B cell (primary cell): ENCODE measurements around the gene AGPAT3. TPM values are rescaled to one million over a fixed set of nuclear protein-coding genes. Genes with fewer than 3 reads are reported as not detected.

Experiments used
- ATAC-seq: fragments of 200-7000 bp; cut with Tn5 transposase; one replicate; pipeline ENCODE4 v1.10.0; 2021; ENCODE audit warnings: low read depth, mild to moderate bottlenecking, moderate number of reproducible peaks, moderate library complexity
- CTCF ChIA-PET: fragments of 350-600 bp; sonication (Branson Sonifier 250); formaldehyde crosslinking; loops from one replicate; lab custom pipeline; 2021; ENCODE audit warnings: antibody characterized with exemption, inconsistent platforms; lab: Charles Lee
- POLR2A ChIA-PET: fragments of 350-600 bp; sonication (Branson Sonifier 250); formaldehyde crosslinking; loops from one replicate; lab custom pipeline; 2021; ENCODE audit warnings: antibody characterized with exemption; lab: Charles Lee
- DNase-seq: peaks from one replicate; pipeline ENCODE4 v3.0.0; 2013
- H2AFZ ChIP-seq: 2 replicates; pipeline ENCODE4 v1.6.1; 2012; ENCODE audit warnings: mild to moderate bottlenecking, low read depth, low read length; ENCODE audit not compliant: insufficient read depth, poor library complexity, severe bottlenecking
- H3K27ac ChIP-seq, 2 donors: 1 replicate in 1 of 2; 2 replicates in 1 of 2; pipeline ENCODE4 v1.5.1; 2012 to 2013; ENCODE audit warnings: low read length in 2 of 2, mild to moderate bottlenecking in 2 of 2, moderate library complexity in 1 of 2
- H3K27me3 ChIP-seq, 4 experiments: fragments of 200-600 bp in 1 of 4; sonication (generic) in 1 of 4; replicated peaks in 1 of 4; 1 replicate in 2 of 4; 2 replicates in 2 of 4; pipeline versions ENCODE4 v1.6.1 to v1.7.0; 2013 to 2016; ENCODE audit warnings: low read length in 3 of 4, mild to moderate bottlenecking in 2 of 4, mixed read lengths in 1 of 4, moderate library complexity in 1 of 4; ENCODE audit not compliant: insufficient read depth in 4 of 4, control insufficient read depth in 3 of 4; ENCODE audit errors: control extremely low read depth in 1 of 4
- H3K36me3 ChIP-seq, 2 experiments: replicated peaks in 1 of 2; 1 replicate in 1 of 2; 2 replicates in 1 of 2; pipeline versions ENCODE4 v1.6.1 to v1.7.1; 2013; ENCODE audit warnings: low read length in 1 of 2; ENCODE audit not compliant: insufficient read depth in 2 of 2, control insufficient read depth in 1 of 2; ENCODE audit errors: control extremely low read depth in 1 of 2, extremely low read depth in 1 of 2
- H3K4me1 ChIP-seq, 2 donors: fragments of 200-600 bp in 1 of 2; sonication (generic) in 1 of 2; 1 replicate in 1 of 2; 2 replicates in 1 of 2; pipeline versions ENCODE4 v1.5.1 to v1.6.1; 2013 to 2017; ENCODE audit warnings: low read length in 2 of 2; ENCODE audit not compliant: control insufficient read depth in 2 of 2, insufficient read depth in 2 of 2
- H3K4me2 ChIP-seq: replicated peaks from 2 replicates; pipeline ENCODE3; 2012; ENCODE audit warnings: mild to moderate bottlenecking, low read depth, low read length; ENCODE audit not compliant: poor library complexity, severe bottlenecking
- H3K4me3 ChIP-seq, 5 experiments: fragments of 200-600 bp in 1 of 5; sonication (generic) in 1 of 5; 1 replicate in 3 of 5; 2 replicates in 2 of 5; pipeline versions ENCODE4 v1.5.1 to v1.7.0; 2011 to 2016; ENCODE audit warnings: low read length in 4 of 5, mild to moderate bottlenecking in 4 of 5, low read depth in 2 of 5, control low read depth in 1 of 5, moderate library complexity in 1 of 5; ENCODE audit not compliant: insufficient read depth in 1 of 5; ENCODE audit errors: control extremely low read depth in 1 of 5, extremely low read depth in 1 of 5
- H3K79me2 ChIP-seq: fragments of 200-600 bp; sonication (generic); one replicate; pipeline ENCODE4 v1.6.0; 2016; ENCODE audit warnings: low read length; ENCODE audit not compliant: control insufficient read depth, insufficient read depth
- H3K9ac ChIP-seq: fragments of 200-600 bp; sonication (generic); 2 replicates; pipeline ENCODE4 v1.6.1; 2017; ENCODE audit warnings: mild to moderate bottlenecking, low read length, moderate library complexity
- H3K9me3 ChIP-seq, 3 donors: one replicate each; pipeline versions ENCODE4 v1.6.1 to v1.7.1; 2013; ENCODE audit warnings: low read length in 2 of 3; ENCODE audit not compliant: control insufficient read depth in 2 of 3, insufficient read depth in 1 of 3; ENCODE audit errors: control extremely low read depth in 1 of 3
- H4K20me1 ChIP-seq: 2 replicates; pipeline ENCODE4 v1.6.0; 2012; ENCODE audit warnings: mild to moderate bottlenecking, low read length; ENCODE audit not compliant: insufficient read depth, control insufficient read depth, poor library complexity, severe bottlenecking
- H3K27ac Mint-ChIP-seq: one replicate; pipeline ENCODE4 v1.8.0; 2021; ENCODE audit warnings: mixed read lengths
- H3K27me3 Mint-ChIP-seq: one replicate; pipeline ENCODE4 v1.8.0; 2021; ENCODE audit warnings: mixed read lengths
- H3K4me1 Mint-ChIP-seq: one replicate; pipeline ENCODE4 v1.8.0; 2021; ENCODE audit warnings: mixed read lengths
- H3K4me3 Mint-ChIP-seq: one replicate; pipeline ENCODE4 v1.8.0; 2021; ENCODE audit warnings: mixed read lengths
- H3K9me3 Mint-ChIP-seq: one replicate; pipeline ENCODE4 v1.8.0; 2022; ENCODE audit warnings: mixed read lengths; ENCODE audit not compliant: insufficient read depth
- CTCF ChIP-seq: fragments of 200-600 bp; IDR thresholded peaks from one replicate; pipeline ENCODE4 v1.8.0; 2022; ENCODE audit warnings: antibody characterized with exemption, mild to moderate bottlenecking
- EZH2 ChIP-seq: IDR thresholded peaks from 2 replicates; pipeline ENCODE4 v1.6.1; 2012; ENCODE audit warnings: borderline replicate concordance, low read depth, mild to moderate bottlenecking, moderate library complexity, low read length; ENCODE audit not compliant: insufficient read depth, poor library complexity, severe bottlenecking
- WGBS: methylation state at CpG from one replicate; pipeline ENCODE4 v1.1.5; 2013; ENCODE audit warnings: missing lambda C conversion rate; ENCODE audit not compliant: insufficient coverage; 5-methylcytosine and 5-hydroxymethylcytosine counted together
- intact Hi-C: fragments of 100-400 bp; cut with micrococcal nuclease; formaldehyde crosslinking; loops from one replicate; pipeline ENCODE4 v1.10.0; 2022
- polyA plus RNA-seq: library from polyadenylated mRNA; depleted of rRNA; stranded (reverse); fragments of >200 nt; gene quantifications from 2 replicates; pipeline ENCODE4 v1.2.3, GENCODE V29; 2012
- total RNA-seq, 2 donors: library from RNA; stranded (reverse); fragments of 120-200 nt in 1 of 2; gene quantifications; 1 replicate in 1 of 2; 2 replicates in 1 of 2; pipeline versions ENCODE4 v1.2.3 to v1.2.4, GENCODE V29; 2013 to 2022

The AGPAT3 gene
- total and polyA plus RNA-seq, 2 donors (not counting 1 experiment from before 2014, with no cell fraction given), result 14.3 to 49.3 TPM

DNA sequence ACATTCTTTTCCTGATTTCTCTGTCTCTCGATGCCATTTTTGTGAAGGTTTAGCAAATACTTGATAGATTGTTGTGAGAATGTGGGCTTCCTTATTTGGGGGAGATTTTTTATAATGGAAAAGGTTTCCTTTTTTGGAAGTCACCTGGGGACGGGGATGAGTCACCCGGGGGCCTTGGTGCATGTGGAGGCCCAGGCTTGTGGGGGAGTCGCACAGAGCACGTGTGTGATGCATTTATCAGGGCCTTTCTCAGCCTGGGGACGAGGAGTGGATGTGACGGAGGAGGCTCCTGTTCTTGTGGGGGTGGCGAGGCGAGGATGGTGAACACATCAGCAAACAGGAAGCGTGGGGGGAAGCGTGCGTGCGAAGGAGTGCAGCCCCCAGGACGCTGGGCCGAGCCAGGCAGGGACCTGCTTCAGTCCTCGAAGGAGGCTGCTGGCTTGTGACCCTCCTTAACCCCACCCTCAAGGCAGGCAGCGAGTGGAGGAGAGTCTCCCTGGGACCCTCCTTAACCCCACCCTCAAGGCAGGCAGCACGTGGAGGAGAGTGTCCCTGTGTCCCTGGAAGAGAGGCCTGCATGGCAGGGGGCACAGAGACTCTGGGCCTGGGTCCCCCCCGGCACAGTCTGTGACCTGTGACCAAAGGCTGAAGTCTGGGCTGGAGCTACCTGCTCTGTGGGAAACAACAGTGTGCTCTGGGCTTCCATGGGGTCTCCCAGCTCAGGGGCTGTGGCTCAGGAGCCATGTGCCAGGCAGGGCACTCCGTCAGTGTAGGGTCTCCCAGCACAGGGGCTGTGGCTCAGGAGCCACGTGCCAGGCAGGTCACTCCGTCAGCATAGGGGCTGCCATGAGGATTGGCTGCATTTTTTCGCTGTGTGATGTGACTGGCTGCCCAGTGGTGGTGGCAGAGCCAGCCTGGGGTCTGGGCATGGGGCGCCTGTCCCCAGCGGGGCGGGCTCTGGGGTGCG is 57.2 kb downstream of the AGPAT3 start:
- peaks cover 4 to 35% of the 10 kb centered on the region in 2 donors for H3K4me1 ChIP-seq
- peaks cover 72% of the 10 kb centered on the region for H4K20me1 ChIP-seq
- no peak overlapping the region for H3K9ac ChIP-seq
- no peaks in the 10 kb centered on the region for H3K27me3 Mint-ChIP-seq
- ChIA-PET POLR2A (no interaction called here), CTCF (no interaction called here)
- peak overlapping the region; percentile 67 for H3K27ac Mint-ChIP-seq
- H3K4me3 Mint-ChIP-seq, result peak overlapping the region; percentile 9
- H3K4me1 Mint-ChIP-seq, result peaks cover 43% of the 10 kb centered on the region
- H3K4me2 ChIP-seq, result peak overlapping the region; percentile 20
- no peak overlapping the region for H3K27ac ChIP-seq
- no peaks in the 10 kb centered on the region for H3K9me3 Mint-ChIP-seq
- no peaks in the 10 kb centered on the region for H3K9me3 ChIP-seq
- DNase-seq, result peak; percentile 35
- no peaks in the 10 kb centered on the region for H3K36me3 ChIP-seq
- no peak for TF ChIP-seq CTCF
- TF ChIP-seq EZH2, result no peak
- H3K4me3 ChIP-seq, result no peak overlapping the region
- intact Hi-C loops, result no loop called here
- peak; percentile 57 for ATAC-seq
- H2AFZ ChIP-seq, result no peak overlapping the region
- no peaks in the 10 kb centered on the region for H3K27me3 ChIP-seq
- WGBS, result 73% methylated on average over 22 of the region's 27 CpGs
- peaks cover 84% of the 10 kb centered on the region for H3K79me2 ChIP-seq

DNA sequence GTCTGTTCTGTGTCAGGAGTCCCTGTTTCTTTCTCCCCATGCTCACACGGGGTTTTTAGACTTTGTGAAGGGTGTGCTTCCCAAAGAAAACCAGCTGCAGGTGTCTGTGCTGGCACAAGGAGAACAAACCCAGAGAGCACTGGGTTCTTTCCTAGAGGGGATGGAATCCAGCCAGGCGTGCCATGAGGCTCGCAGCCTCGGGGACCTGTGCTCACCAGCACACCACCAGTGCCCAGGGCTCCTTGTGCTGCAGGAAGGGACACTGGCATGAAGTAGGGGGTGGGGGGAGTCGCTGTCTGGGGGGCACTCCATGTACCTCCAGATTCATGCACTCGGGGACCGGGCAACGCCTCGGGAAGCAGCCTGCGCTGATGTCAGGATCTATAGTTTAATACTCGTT is 57.9 kb downstream of the AGPAT3 start:
- ChIA-PET POLR2A (no interaction called here), CTCF (no interaction called here)
- H3K79me2 ChIP-seq, result peaks cover 77% of the 10 kb centered on the region
- H3K36me3 ChIP-seq, result no peaks in the 10 kb centered on the region
- H3K4me2 ChIP-seq, result no peak overlapping the region
- intact Hi-C loops, result no loop called here
- Mint-ChIP-seq H3K9me3 (no peaks in the 10 kb centered on the region), H3K4me1 (peaks cover 39% of the 10 kb centered on the region), H3K4me3 (no peak overlapping the region), H3K27ac (no peak overlapping the region), H3K27me3 (no peaks in the 10 kb centered on the region)
- ATAC-seq, result no peak
- no peak overlapping the region for H3K4me3 ChIP-seq
- peaks cover 72% of the 10 kb centered on the region for H4K20me1 ChIP-seq
- no peak overlapping the region for H3K9ac ChIP-seq
- WGBS, result 93% methylated on average over 2 of the region's 11 CpGs
- no peak for TF ChIP-seq CTCF
- TF ChIP-seq EZH2, result no peak
- peaks cover 0 to 29% of the 10 kb centered on the region in 2 donors for H3K4me1 ChIP-seq
- no peaks in the 10 kb centered on the region for H3K9me3 ChIP-seq
- no peak overlapping the region for H2AFZ ChIP-seq
- no peak overlapping the region for H3K27ac ChIP-seq
- no peaks in the 10 kb centered on the region for H3K27me3 ChIP-seq
- no peak for DNase-seq
